HepG2 (cell line): Measurements from ENCODE around the gene SOX12. TPM values are rescaled to one million over a fixed set of nuclear protein-coding genes. Genes with fewer than 3 reads are reported as not detected.
A peak's percentile ranks its signal among the peaks of the same experiment; 100 is the strongest.

Experiments used
- ATAD3A ChIP-seq: sonication (generic); formaldehyde crosslinking; IDR thresholded peaks from 2 replicates; pipeline ENCODE4 v1.4.0; 2020; ENCODE audit warnings: missing genetic modification reagents
- CBX2 ChIP-seq, 2 experiments: fragments of 200-600 bp in 1 of 2; sonication (generic); formaldehyde crosslinking in 1 of 2; IDR thresholded peaks; 2 replicates each; pipeline versions ENCODE4 v1.7.0 to v1.8.1; 2018 to 2022; ENCODE audit warnings: low read depth in 2 of 2, low read length in 1 of 2, mild to moderate bottlenecking in 1 of 2, missing genetic modification reagents in 1 of 2
- CHCHD3 ChIP-seq: sonication (generic); formaldehyde crosslinking; IDR thresholded peaks from 2 replicates; pipeline ENCODE4 v1.8.0; 2022; ENCODE audit warnings: mild to moderate bottlenecking, missing genetic modification reagents, moderate library complexity
- GATAD2A ChIP-seq: IDR thresholded peaks from 2 replicates; pipeline ENCODE4 v1.6.1; 2016
- GMEB2 ChIP-seq: IDR thresholded peaks from 2 replicates; pipeline ENCODE4 v1.6.1; 2016; ENCODE audit warnings: missing biosample characterization, missing genetic modification reagents, low read depth
- GTF2F1 ChIP-seq: fragments of 150-350 bp; IDR thresholded peaks from 2 replicates; pipeline ENCODE4 v1.6.1; 2014; ENCODE audit warnings: low read length
- ISL2 ChIP-seq: sonication (generic); formaldehyde crosslinking; IDR thresholded peaks from 2 replicates; pipeline ENCODE4 v1.5.0; 2020; ENCODE audit warnings: missing genetic modification reagents
- KDM2A ChIP-seq: sonication (generic); formaldehyde crosslinking; IDR thresholded peaks from 2 replicates; pipeline ENCODE4 v1.4.0; 2020; ENCODE audit warnings: low read depth, missing genetic modification reagents, borderline replicate concordance
- MEIS2 ChIP-seq: sonication (generic); formaldehyde crosslinking; IDR thresholded peaks from 2 replicates; pipeline ENCODE4 v1.9.0; 2021; ENCODE audit warnings: mild to moderate bottlenecking, missing genetic modification reagents
- NFE2L1 ChIP-seq: sonication (generic); formaldehyde crosslinking; IDR thresholded peaks from 2 replicates; pipeline ENCODE4 v1.4.0; 2020; ENCODE audit warnings: missing genetic modification reagents, mild to moderate bottlenecking, borderline replicate concordance
- NR2C2 ChIP-seq: sonication (generic); formaldehyde crosslinking; IDR thresholded peaks from 2 replicates; pipeline ENCODE4 v1.4.0; 2020; ENCODE audit warnings: missing genetic modification reagents, mild to moderate bottlenecking, moderate library complexity, borderline replicate concordance
- PAWR ChIP-seq: sonication (generic); formaldehyde crosslinking; IDR thresholded peaks from 2 replicates; pipeline ENCODE4 v1.4.0; 2020; ENCODE audit warnings: missing genetic modification reagents, mild to moderate bottlenecking, borderline replicate concordance
- POGK ChIP-seq: sonication (generic); formaldehyde crosslinking; conservative IDR thresholded peaks from 2 replicates; pipeline ENCODE4 v1.8.0; 2022; ENCODE audit warnings: mild to moderate bottlenecking, moderate library complexity, missing genetic modification reagents
- SKI ChIP-seq: fragments of 450-650 bp; IDR thresholded peaks from one replicate; pipeline ENCODE4 v1.6.1; 2018; ENCODE audit warnings: mild to moderate bottlenecking; ENCODE audit not compliant: partially characterized antibody
- UBTF ChIP-seq: sonication (generic); formaldehyde crosslinking; IDR thresholded peaks from 2 replicates; pipeline ENCODE4 v1.4.0; 2020; ENCODE audit warnings: mild to moderate bottlenecking, missing genetic modification reagents
- ZFP82 ChIP-seq: sonication (generic); formaldehyde crosslinking; IDR thresholded peaks from 2 replicates; pipeline ENCODE4 v1.5.1; 2020; ENCODE audit warnings: mild to moderate bottlenecking, missing genetic modification reagents, borderline replicate concordance
- ZNF276 ChIP-seq: sonication (generic); formaldehyde crosslinking; IDR thresholded peaks from 2 replicates; pipeline ENCODE4 v1.4.0; 2020; ENCODE audit warnings: mild to moderate bottlenecking, low read depth, missing genetic modification reagents
- ZNF326 ChIP-seq: sonication (generic); formaldehyde crosslinking; IDR thresholded peaks from 2 replicates; pipeline ENCODE4 v1.4.0; 2020; ENCODE audit warnings: missing genetic modification reagents, borderline replicate concordance
- ZNF441 ChIP-seq: sonication (generic); formaldehyde crosslinking; IDR thresholded peaks from 2 replicates; pipeline ENCODE4 v1.7.0; 2021; ENCODE audit warnings: missing genetic modification reagents, borderline replicate concordance
- ZNF572 ChIP-seq: sonication (generic); formaldehyde crosslinking; IDR thresholded peaks from 2 replicates; pipeline ENCODE4 v1.5.1; 2020; ENCODE audit warnings: mild to moderate bottlenecking, missing genetic modification reagents
- ZNF678 ChIP-seq: sonication (generic); formaldehyde crosslinking; IDR thresholded peaks from 2 replicates; pipeline ENCODE4 v1.4.0; 2020; ENCODE audit warnings: mild to moderate bottlenecking, missing genetic modification reagents
- ZNF788 ChIP-seq: sonication (generic); formaldehyde crosslinking; IDR thresholded peaks from 2 replicates; pipeline ENCODE4 v1.5.0; 2020; ENCODE audit warnings: mild to moderate bottlenecking, missing genetic modification reagents, borderline replicate concordance
- ZSCAN22 ChIP-seq: sonication (generic); formaldehyde crosslinking; IDR thresholded peaks from 2 replicates; pipeline ENCODE4 v1.4.0; 2020; ENCODE audit warnings: mild to moderate bottlenecking, missing genetic modification reagents
- polyA plus RNA-seq, 8 experiments: library from polyadenylated mRNA; depleted of rRNA in 3 of 8; stranded (reverse) in 7 of 8; unstranded in 1 of 8; fragments of >200 nt; fragmentation: Illumina TruSeq in 4 of 8; extraction: Trizol in 4 of 8; gene quantifications; 2 replicates each; pipeline versions ENCODE4 v1.2.1 to v1.2.3, GENCODE V29; 2011 to 2016; ENCODE audit warnings: low read depth in 4 of 8, missing spikeins in 1 of 8, mixed read lengths in 1 of 8; ENCODE audit not compliant: insufficient read depth in 1 of 8
- total RNA-seq, 5 experiments: library from RNA; depleted of rRNA; stranded (reverse); fragments of >200 nt; fragmentation: Illumina TruSeq; extraction: Trizol; gene quantifications; 2 replicates each; pipeline ENCODE4 v1.2.3, GENCODE V29; 2016; ENCODE audit warnings: low read depth in 1 of 5

The SOX12 gene
- total and polyA plus RNA-seq, 2 of the 13 experiments (the other 11 are each of a cell fraction or from before 2014, with no cell fraction given): 10.0 to 18.7 TPM

- peak; percentile 49; the same call in 1 of the 2 replicates for TF ChIP-seq POGK (CRISPR knock-in tag)
- no peak for TF ChIP-seq GATAD2A (CRISPR knock-in tag)
- TF ChIP-seq KDM2A (CRISPR knock-in tag): 0 out of 2 replicates have a peak, but pooled peaks have one; percentile 17
- TF ChIP-seq ZNF788 (CRISPR knock-in tag): no peak
- 0 out of 2 replicates have a peak, but pooled peaks have one; percentile 35 for TF ChIP-seq ZNF276
- TF ChIP-seq SKI: no peak
- TF ChIP-seq UBTF (CRISPR knock-in tag): 0 out of 2 replicates have a peak, but pooled peaks have one; percentile 32
- TF ChIP-seq CBX2 (IDR thresholded peaks at IDR 0.05; ENCODE audit: low read depth, low read length): no peak
- no peak for TF ChIP-seq CBX2 (CRISPR knock-in tag; IDR thresholded peaks at IDR 0.05; ENCODE audit: low read depth)
- TF ChIP-seq NR2C2 (CRISPR knock-in tag): no peak
- TF ChIP-seq ZNF326 (CRISPR knock-in tag): no peak
- TF ChIP-seq GTF2F1: no peak
- no peak for TF ChIP-seq MEIS2 (CRISPR knock-in tag)
- TF ChIP-seq ZFP82: no peak
- 0 out of 2 replicates have a peak, but pooled peaks have one; percentile 29 for TF ChIP-seq ZNF678
- no peak for TF ChIP-seq PAWR (CRISPR knock-in tag)
- TF ChIP-seq NFE2L1 (CRISPR knock-in tag): no peak
- TF ChIP-seq GMEB2 (CRISPR knock-in tag): no peak
- no peak for TF ChIP-seq ZSCAN22 (CRISPR knock-in tag)
- no peak for TF ChIP-seq CHCHD3 (CRISPR knock-in tag)
- TF ChIP-seq ISL2: no peak
- no peak for TF ChIP-seq ZNF572
- no peak for TF ChIP-seq ZNF441 (CRISPR knock-in tag)
- TF ChIP-seq ATAD3A (CRISPR knock-in tag): no peak
Measured at GRCh38 chr20:368915-369314, 43.6 kb downstream of the SOX12 start (continued).
